Tibial nerve (tissue), 4 donors: ENCODE measurements around the gene CHCHD10. TPM values are rescaled to one million over a fixed set of nuclear protein-coding genes. Genes with fewer than 3 reads are reported as not detected.

Experiments used
- DNase-seq, 2 donors: peaks; one replicate each; pipeline ENCODE4 v3.0.0-alpha.2; 2019; ENCODE audit warnings: low spot score in 2 of 2
- H3K27ac ChIP-seq, 4 donors: fragments of 200-600 bp; sonication (generic) in 3 of 4; one replicate each; pipeline ENCODE4 v1.5.1; 2017 to 2019; ENCODE audit warnings: mild to moderate bottlenecking in 1 of 4
- H3K27me3 ChIP-seq, 2 donors: fragments of 200-600 bp; sonication (generic) in 1 of 2; one replicate each; pipeline versions ENCODE4 v1.5.1 to v1.6.0; 2017 to 2019
- H3K36me3 ChIP-seq, 3 donors: fragments of 200-600 bp; sonication (generic); one replicate each; pipeline ENCODE4 v1.5.1; 2018 to 2019
- H3K4me1 ChIP-seq, 4 donors: fragments of 200-600 bp; sonication (generic) in 3 of 4; one replicate each; pipeline ENCODE4 v1.5.1; 2017 to 2019
- H3K4me3 ChIP-seq, 4 donors: fragments of 200-600 bp; sonication (generic) in 3 of 4; one replicate each; pipeline ENCODE4 v1.5.1; 2017 to 2019; ENCODE audit warnings: mild to moderate bottlenecking in 1 of 4, moderate library complexity in 1 of 4
- H3K9me3 ChIP-seq, 4 donors: fragments of 200-600 bp; sonication (generic) in 3 of 4; one replicate each; pipeline ENCODE4 v1.5.1; 2017 to 2019
- EP300 ChIP-seq, 2 donors: sonication (generic); formaldehyde crosslinking; IDR thresholded peaks; one replicate each; pipeline ENCODE4 v1.6.1; 2017; ENCODE audit warnings: antibody characterized with exemption in 2 of 2, mild to moderate bottlenecking in 1 of 2
- POLR2A ChIP-seq, 2 donors: fragments of 450-650 bp; IDR thresholded peaks; one replicate each; pipeline ENCODE4 v1.6.1; 2017; ENCODE audit warnings: antibody characterized with exemption in 2 of 2, mild to moderate bottlenecking in 2 of 2, moderate library complexity in 2 of 2
- WGBS, 2 donors: methylation state at CpG; one replicate each; pipeline ENCODE4 v1.1.5; 2018; 5-methylcytosine and 5-hydroxymethylcytosine counted together
- total RNA-seq, 4 donors: library from RNA; depleted of rRNA; stranded (reverse); fragments of >200 nt; gene quantifications; one replicate each; pipeline ENCODE4 v1.1.0, GENCODE V29; 2016
- TF ChIP-seq, protein P1 (sequence below), 5 experiments: fragments of 200-600 bp in 3 of 5; fragments of 450-650 bp in 2 of 5; sonication (generic) in 3 of 5; IDR thresholded peaks; one replicate each; pipeline ENCODE4 v1.5.1; 2016 to 2019; ENCODE audit warnings: antibody characterized with exemption in 5 of 5, mild to moderate bottlenecking in 3 of 5, moderate library complexity in 2 of 5

The CHCHD10 gene
- total RNA-seq, 4 donors from 2014 or later: 3.7 to 14.0 (median 9.6) TPM; not detected in 1

DNA sequence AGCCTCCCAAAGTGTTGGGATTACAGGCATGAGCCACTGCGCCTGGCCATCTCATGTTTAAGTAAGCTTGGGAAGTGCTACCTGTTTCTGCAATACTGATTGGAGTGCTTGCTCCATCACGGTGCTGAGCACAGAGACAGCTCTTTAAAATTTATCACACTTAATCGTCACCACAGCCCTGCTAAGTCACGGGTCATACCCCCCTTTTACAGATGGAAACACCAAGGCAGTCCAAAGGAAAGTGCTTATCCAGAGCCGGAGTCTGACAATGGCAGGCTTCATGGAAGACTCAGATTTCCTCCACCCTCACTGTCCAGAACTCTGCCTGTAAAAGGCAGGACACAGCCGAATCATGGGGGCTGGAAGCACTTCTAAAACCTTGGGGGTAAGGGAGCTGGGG is 7.7 kb downstream of the CHCHD10 start:
- Histone ChIP-seq H3K36me3 (peaks cover 0 to 6% (median 0%) of the 10 kb centered on the region in 3 donors), H3K4me3 (no peak overlapping the region), H3K27me3 (no peaks in the 10 kb centered on the region), H3K9me3 (no peaks in the 10 kb centered on the region), H3K27ac (no peak overlapping the region), H3K4me1 (peaks cover 0 to 17% (median 5%) of the 10 kb centered on the region in 4 donors)
- WGBS, 2 donors: 86 to 90% methylated on average over 6 of the region's 6 CpGs
- TF ChIP-seq POLR2A (IDR thresholded peaks at IDR 0.05): no peak
- no peak for TF ChIP-seq EP300 (IDR thresholded peaks at IDR 0.05)
- TF ChIP-seq, protein P1, sequence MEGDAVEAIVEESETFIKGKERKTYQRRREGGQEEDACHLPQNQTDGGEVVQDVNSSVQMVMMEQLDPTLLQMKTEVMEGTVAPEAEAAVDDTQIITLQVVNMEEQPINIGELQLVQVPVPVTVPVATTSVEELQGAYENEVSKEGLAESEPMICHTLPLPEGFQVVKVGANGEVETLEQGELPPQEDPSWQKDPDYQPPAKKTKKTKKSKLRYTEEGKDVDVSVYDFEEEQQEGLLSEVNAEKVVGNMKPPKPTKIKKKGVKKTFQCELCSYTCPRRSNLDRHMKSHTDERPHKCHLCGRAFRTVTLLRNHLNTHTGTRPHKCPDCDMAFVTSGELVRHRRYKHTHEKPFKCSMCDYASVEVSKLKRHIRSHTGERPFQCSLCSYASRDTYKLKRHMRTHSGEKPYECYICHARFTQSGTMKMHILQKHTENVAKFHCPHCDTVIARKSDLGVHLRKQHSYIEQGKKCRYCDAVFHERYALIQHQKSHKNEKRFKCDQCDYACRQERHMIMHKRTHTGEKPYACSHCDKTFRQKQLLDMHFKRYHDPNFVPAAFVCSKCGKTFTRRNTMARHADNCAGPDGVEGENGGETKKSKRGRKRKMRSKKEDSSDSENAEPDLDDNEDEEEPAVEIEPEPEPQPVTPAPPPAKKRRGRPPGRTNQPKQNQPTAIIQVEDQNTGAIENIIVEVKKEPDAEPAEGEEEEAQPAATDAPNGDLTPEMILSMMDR (IDR thresholded peaks at IDR 0.05): no peak
- DNase-seq: no peak

DNA sequence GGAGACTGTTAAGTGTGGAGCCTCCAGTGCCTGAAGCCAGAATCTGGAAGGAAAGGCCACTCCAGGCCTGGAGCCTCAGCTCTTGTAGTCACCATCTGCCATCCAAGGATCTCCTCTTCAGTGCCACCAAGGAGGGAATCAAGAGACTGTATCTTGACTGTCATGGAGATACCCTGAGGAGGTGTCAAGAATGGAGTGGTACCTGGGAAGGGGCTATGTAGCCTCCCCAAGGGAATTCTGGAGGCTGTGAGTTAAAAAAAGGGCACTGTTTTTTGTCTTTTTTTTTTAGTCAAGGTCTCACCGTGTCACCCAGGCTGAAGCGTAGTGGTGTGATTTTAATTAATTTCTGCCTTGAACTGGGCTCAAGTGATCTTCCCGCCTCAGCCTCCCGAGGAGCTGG is 8.2 kb downstream of the CHCHD10 start:
- H3K36me3 ChIP-seq: peaks cover 0 to 1% (median 0%) of the 10 kb centered on the region in 3 donors
- H3K27me3 ChIP-seq: no peaks in the 10 kb centered on the region
- DNase-seq: no peak
- H3K9me3 ChIP-seq: no peaks in the 10 kb centered on the region
- H3K4me1 ChIP-seq: peaks cover 0 to 17% (median 5%) of the 10 kb centered on the region in 4 donors
- H3K4me3 ChIP-seq: no peak overlapping the region
- no peak overlapping the region for H3K27ac ChIP-seq
- 84 to 93% methylated on average over 4 of the region's 4 CpGs for WGBS, 2 donors
- TF ChIP-seq EP300 (IDR thresholded peaks at IDR 0.05): no peak
- TF ChIP-seq POLR2A (IDR thresholded peaks at IDR 0.05): no peak
- TF ChIP-seq, protein P1 (IDR thresholded peaks at IDR 0.05): no peak

DNA sequence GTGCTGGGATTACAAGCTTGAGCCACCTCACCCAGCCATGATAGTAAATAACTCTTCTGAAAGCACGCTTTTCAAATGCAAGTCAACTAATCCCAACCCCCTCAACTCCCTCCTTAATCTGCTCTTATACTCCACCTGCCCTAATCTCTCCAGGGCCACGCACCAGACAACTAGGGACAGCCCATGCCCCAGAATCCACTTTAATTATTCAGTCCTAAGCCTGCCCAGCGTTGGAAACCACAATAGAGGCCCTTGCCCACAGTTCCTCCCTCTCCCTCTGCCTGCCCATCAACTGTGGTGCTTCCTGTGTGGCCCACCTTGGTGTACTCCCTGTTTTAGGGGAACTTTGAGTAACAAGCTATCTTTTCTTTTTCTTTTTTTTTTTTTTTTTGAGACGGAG is 10.9 kb downstream of the CHCHD10 start:
- Histone ChIP-seq H3K9me3 (no peaks in the 10 kb centered on the region), H3K27me3 (no peaks in the 10 kb centered on the region), H3K4me1 (peaks cover 0 to under 1% (median 0%) of the 10 kb centered on the region in 4 donors), H3K27ac (no peak overlapping the region), H3K4me3 (no peak overlapping the region), H3K36me3 (no peaks in the 10 kb centered on the region)
- TF ChIP-seq, protein P1 (IDR thresholded peaks at IDR 0.05): no peak
- TF ChIP-seq POLR2A (IDR thresholded peaks at IDR 0.05): no peak
- no peak for TF ChIP-seq EP300 (IDR thresholded peaks at IDR 0.05)
- WGBS, 2 donors: 49 to 59% methylated on average over 4 of the region's 4 CpGs
- no peak for DNase-seq

DNA sequence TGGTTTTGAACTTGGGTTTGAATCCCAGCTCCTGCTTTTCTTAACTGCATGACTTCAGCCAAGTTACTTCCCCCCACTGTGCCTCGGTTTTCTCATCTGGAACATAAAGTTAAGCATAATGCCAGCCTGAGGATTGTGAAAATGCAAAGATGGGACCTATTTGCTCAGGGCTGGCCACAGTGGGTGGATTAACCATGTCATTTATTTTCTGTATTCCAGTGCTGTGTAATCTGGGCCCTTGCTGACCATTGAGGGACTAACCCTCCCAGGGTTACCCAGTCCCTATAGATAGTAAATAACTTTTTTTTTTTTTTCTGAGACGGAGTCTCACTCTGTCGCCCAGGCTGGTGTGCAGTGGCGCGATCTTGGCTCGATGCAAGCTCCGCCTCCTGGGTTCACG is 12.1 kb downstream of the CHCHD10 start:
- no peak overlapping the region for H3K4me3 ChIP-seq
- no peak for TF ChIP-seq POLR2A (IDR thresholded peaks at IDR 0.05)
- no peak for TF ChIP-seq EP300 (IDR thresholded peaks at IDR 0.05)
- no peak overlapping the region for H3K27ac ChIP-seq
- no peaks in the 10 kb centered on the region for H3K27me3 ChIP-seq
- H3K4me1 ChIP-seq: peaks cover 0 to 8% (median 0%) of the 10 kb centered on the region in 4 donors
- H3K36me3 ChIP-seq: no peaks in the 10 kb centered on the region
- DNase-seq: no peak
- 82 to 90% methylated on average over 8 of the region's 8 CpGs for WGBS, 2 donors
- H3K9me3 ChIP-seq: no peaks in the 10 kb centered on the region

DNA sequence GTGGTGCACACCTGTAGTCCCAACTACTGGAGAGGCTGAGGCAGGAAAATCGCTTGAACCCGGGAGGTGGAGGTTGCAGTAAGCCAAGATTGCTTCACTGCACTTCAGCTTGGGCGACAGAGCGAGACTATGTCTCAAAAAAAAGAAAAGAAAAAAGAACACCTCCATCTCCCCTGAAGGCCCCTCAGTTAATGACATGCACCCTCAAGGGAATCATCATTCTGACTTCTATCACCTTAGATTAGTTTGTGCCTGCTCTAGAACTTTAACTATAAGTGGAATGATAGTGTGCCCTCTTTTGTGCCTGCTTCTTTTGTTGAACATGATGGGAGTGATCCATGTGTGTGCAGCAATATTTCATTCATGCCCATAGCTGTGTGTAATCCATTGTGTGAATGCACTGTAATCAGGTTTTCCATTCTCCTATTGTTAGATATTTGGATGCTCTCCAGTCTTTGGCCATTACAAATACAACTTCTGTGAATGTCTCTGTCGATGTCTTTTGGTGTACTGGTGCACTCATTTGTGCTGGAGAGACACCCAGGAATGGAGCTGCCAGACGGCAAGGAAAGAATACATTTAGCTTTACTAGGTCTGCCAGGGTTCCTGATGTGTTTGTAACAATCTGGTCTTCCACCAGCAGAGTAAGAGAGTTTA is 12.7 kb downstream of the CHCHD10 start:
- DNase-seq: no peak
- Histone ChIP-seq H3K9me3 (no peaks in the 10 kb centered on the region), H3K36me3 (no peaks in the 10 kb centered on the region), H3K27ac (no peak overlapping the region), H3K4me3 (no peak overlapping the region), H3K4me1 (peaks cover 0 to 14% (median 3%) of the 10 kb centered on the region in 4 donors), H3K27me3 (no peaks in the 10 kb centered on the region)
- TF ChIP-seq POLR2A (IDR thresholded peaks at IDR 0.05) (no peak), EP300 (IDR thresholded peaks at IDR 0.05) (no peak)
- TF ChIP-seq, protein P1 (IDR thresholded peaks at IDR 0.05): no peak
- 67 to 73% methylated on average over 6 of the region's 6 CpGs for WGBS, 2 donors
